Left renal cortex interstitium (tissue), 4 donors: ENCODE results near the gene PPP1R1B. TPM values are rescaled to one million over a fixed set of nuclear protein-coding genes. Genes with fewer than 3 reads are reported as not detected.

Source experiments
- DNase-seq, 4 donors: peaks; one replicate each; pipeline ENCODE4 v3.0.0-alpha.2; 2013; ENCODE audit warnings: low read depth in 4 of 4, low spot score in 2 of 4, missing footprints in 1 of 4
- polyA plus RNA-seq, 4 donors: library from polyadenylated mRNA; unstranded; fragments of 120-200 nt; gene quantifications; one replicate each; pipeline ENCODE4 v1.2.1, GENCODE V29; 2013; ENCODE audit not compliant: insufficient read length in 4 of 4

The PPP1R1B gene
- polyA plus RNA-seq, 4 donors: 10.9 to 19.8 (median 14.1) TPM

DNA sequence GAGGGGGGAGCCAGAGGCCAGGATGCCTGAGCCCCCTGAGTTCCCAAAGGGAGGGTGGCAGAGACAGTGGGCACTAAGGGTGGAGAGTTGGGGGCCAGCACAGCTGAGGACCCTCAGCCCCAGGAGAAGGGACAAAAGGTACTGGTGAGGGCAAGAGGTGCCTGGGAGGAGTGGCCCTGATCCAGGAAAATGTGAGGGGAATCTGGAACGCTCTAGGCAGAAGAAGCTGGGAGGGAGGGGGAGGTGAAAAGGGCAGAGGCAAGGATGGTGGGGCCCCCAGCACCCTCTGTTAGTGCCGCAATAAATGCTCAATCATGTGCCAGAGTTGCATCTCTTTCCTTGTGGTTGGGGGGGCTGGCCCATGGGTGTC is 39.5 kb downstream of the PPP1R1B start:
- DNase-seq: no peak

DNA sequence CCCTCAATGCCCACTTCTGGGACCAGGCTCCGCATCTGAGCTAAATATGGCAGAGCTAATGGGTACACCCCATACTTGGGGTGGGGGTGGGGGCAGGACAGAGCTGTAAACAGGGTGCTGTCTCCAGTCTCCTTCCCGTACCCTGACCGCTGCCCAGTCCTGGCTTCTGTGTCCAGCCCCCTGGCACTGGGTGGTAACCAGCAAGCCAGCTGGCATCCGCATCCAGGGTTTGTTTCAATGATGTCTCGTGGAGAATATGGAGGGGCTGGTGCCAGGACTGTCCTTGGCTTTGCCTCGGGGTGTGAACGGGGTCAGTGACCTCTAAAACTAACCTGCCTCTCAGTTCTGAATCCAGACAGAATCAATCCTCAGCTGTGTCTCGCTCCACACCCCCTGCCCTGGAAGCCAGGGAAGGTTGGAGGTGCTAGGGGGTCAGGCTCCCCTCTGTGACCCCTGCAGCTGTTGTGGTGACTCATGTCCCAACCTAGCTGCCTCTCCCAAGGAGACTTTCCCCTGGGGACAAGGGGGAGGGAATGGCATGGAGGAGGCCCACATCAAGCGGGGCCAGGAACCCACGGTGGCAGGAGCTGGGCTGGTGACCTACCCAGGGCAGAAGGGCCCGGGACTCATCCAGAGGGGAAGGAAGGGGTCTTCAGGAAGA is 40.0 kb downstream of the PPP1R1B start:
- DNase-seq: no peak

DNA sequence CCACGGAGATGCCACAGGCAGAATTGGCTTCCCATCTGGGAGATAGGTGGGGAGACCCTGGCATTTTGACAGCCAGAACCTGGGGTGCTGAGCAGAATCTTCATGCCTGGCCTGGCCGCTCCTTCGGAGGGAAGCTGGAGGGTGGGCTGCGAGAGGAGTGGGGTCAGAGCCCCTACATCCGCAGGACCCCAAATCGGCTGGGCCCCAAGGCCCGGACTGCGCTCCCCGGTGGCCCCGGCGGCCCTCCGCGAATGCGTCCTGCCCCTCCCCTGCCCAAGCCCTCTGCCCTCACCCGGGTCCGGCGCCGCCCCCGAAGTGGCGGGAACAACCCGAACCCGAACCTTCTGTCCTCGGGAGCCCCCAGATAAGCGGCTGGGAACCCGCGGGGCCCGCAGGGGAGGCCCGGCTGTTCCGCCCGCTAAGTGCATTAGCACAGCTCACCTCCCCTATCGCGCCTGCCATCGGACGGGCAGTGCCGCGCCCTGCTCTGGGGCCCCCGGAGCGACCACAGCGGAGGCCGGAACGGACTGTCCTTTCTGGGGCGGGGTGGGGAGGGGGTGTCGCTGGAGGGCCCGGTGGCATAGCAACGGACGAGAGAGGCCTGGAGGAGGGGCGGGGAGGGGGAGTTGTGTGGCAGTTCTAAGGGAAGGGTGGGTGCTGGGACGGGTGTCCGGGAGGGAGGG is 40.7 kb downstream of the PPP1R1B start:
- DNase-seq: no peak

DNA sequence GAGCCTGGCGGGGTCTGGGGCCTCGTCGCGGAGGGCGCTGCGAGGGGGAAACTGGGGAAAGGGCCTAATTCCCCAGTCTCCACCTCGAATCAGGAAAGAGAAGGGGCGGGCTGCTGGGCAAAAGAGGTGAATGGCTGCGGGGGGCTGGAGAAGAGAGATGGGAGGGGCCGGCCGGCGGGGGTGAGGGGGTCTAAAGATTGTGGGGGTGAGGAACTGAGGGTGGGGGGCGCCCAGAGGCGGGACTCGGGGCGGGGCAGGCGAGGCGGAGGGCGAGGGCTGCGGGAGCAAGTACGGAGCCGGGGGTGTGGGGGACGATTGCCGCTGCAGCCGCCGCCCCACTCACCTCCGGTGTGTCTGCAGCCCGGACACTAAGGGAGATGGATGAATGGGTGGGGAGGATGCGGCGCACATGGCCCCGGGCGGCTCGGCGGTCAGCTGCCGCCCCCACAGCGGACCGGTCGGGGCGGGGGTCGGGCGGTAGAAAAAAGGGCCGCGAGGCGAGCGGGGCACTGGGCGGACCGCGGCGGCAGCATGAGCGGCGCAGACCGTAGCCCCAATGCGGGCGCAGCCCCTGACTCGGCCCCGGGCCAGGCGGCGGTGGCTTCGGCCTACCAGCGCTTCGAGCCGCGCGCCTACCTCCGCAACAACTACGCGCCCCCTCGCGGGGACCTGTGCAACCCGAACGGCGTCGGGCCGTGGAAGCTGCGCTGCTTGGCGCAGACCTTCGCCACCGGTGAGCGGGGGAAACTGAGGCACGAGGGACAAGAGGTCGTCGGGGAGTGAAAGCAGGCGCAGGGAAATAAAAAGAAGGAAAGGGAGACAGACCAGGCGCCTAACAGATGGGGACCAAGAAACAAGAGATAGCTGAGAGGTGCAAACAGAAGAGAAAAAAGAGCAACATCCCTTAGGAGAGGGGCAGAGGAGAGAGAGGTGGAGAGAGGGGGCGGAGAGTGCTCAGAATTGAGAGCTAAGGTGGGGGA is 41.5 kb downstream of the PPP1R1B start, which contains the start of gene PNMT:
Gene PNMT, plus strand, starts transcription at position 509 of the 980 bp plus-strand sequence. Its CDS starts 23 bp downstream, at position 532.
- no peak for DNase-seq

DNA sequence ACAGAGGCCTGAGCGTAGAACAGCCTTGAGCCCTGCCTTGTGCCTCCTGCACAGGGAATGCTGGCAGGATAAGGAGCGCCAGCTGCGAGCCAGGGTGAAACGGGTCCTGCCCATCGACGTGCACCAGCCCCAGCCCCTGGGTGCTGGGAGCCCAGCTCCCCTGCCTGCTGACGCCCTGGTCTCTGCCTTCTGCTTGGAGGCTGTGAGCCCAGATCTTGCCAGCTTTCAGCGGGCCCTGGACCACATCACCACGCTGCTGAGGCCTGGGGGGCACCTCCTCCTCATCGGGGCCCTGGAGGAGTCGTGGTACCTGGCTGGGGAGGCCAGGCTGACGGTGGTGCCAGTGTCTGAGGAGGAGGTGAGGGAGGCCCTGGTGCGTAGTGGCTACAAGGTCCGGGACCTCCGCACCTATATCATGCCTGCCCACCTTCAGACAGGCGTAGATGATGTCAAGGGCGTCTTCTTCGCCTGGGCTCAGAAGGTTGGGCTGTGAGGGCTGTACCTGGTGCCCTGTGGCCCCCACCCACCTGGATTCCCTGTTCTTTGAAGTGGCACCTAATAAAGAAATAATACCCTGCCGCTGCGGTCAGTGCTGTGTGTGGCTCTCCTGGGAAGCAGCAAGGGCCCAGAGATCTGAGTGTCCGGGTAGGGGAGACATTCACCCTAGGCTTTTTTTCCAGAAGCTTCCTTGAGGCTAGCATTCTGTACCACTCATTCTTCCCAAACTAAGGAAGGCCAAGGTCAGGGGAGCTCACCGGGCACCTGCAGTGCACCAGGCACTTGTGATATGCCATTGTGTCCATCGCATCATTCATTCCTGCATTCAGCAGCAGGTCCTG is 43.4 kb downstream of the PPP1R1B start:
- no peak for DNase-seq

DNA sequence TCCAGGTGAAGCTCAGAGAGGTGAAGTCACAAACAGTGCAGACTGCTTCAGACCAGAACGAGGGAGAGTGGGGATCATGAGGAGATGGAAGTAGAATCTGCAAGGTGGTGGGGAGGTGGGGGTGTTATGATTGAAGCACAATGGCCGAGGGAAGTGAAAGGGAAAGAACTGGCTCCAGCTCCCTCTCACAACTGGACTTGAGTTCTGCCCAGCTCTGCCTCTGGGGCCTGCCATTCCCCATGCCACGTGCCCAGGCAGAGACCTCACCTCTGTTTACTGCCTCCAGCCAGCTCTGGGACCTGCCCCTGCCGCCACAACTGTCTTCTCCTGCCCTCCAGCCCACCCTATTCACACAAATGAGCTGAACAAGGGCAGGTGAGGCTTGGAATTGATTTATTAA is 44.0 kb downstream of the PPP1R1B start:
- DNase-seq: no peak

DNA sequence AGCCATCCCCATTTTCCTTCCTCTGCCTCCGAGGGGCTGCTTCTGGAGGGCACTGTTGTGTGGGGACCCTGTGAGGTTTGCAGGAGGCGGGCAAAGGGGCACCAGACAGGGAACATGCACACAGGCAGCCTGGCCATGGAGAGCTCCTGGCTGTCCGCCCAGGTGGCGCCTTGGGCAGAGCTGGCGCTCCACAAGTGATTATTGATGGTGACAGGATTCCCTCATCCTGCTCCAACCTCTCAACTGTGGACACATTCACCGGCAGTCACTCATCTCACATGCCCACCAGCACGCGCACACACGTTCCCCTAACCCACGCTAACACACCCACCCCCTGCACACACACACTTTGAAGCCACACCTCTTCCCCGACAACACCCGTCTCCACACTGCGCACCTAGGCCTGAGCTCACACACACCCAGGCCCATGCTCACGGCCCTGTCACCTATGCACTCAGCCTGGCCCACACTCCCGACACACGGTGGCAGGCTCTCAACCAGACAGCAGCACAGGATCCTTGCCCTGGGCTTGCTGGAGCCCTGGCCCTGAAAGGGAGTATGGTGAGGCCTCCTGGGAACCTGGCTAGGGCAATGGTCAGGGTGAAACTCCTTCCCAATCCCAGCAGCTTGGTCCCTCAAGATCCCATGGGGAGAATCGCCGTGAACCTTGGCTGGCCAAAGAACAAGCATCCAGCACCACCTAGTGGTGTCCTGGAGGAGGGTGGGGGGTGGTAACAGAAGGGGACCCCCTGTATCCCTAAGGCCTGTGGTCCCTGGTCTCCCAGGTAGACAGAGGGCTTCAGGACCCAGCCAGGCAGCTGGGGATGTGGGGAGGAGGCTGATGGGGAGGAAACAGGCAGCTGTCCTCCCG is 45.1 kb downstream of the PPP1R1B start:
- DNase-seq: no peak

DNA sequence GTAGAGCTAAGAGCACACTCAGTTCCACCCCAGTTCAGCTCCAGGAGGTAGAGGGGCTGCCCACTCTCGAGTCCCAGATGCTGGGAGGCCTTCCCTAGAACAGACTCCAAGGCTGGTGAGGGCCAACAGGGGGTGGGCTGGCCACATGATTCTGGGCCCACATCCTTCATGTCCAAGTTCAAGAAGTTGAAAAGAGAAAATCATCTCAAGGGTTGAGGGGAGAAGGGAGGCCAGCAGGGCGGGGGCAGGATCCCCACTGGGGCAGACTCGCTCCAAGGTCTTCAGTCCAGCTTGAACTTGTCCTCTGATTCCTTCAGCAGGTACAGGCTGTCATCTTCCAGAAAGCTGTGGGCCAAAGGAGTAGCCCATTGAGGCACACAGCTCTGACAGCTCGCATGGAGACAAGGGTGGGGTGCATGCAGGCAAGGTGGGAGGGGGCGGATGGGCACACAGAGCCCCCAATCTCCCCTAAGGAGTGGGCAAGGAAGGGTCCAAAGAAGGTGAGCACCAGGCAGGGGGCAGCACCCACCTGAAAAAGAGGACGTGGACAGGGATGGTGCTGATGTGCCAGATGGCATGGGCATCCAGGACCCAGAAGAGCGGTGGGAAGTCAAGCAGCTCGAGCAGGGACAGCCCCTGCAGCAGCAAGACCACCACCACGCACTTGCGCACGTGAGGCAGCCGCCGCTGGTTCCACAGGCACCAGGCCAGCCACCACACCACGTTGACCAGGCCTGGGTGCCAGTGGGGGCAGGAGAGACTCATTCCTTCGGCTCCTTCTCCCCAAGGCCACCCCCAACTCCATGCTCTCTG is 46.0 kb downstream of the PPP1R1B start:
- no peak for DNase-seq

DNA sequence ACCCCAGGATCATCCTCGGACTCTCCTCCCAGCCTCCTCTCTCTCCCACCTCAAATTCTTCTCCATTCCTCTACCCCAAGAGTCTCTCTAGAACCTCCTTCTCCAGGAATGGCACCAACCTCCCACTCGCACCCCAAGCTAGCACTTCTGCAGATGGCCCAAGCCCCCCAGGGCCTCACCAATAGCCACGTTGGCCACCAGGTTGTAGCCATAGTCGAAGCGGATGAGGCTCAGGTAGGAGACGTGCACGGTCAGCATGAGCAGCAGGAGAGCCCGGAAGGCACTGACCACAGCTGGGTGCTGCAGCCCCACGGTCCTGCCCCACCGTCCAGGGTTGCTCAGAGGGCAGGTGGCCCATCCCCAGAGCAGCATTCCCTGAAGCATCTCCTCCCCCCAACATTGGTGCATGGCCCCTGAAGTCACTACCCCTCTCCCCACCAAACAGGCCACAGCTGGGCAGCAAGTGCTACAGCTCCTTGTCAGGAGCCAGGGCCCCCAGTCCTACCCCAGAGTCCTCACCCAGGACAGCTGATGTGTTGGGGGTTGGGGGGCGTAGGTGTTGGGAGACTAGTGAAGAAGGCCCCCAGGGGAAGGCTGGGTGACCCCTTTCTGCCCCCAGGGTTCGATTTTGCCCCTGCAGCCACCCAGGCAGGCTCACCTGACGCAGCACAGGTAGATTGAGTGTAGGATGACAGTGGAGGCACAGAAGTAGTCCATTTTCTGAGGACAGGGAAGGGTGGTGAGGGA is 46.8 kb downstream of the PPP1R1B start:
- DNase-seq: no peak

DNA sequence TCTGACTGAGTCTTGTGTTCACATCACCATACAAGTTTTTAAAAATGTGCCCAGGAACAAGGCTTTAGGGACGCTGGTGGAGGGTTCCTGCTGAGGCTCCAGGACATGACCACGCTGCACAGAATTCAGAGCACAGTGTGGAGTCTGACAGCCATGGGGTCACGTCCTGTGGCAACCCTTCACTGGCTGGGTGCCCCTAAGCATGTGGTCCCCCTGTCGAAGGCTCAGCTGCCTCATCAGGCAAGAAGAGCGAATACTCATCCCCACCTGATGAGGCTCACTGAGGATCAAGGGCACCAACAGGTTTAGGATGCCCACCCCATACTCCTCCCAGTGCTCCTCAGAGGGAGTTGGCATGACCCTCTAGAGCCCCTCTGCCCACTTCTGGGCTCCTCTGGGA is 47.4 kb downstream of the PPP1R1B start:
- no peak for DNase-seq

DNA sequence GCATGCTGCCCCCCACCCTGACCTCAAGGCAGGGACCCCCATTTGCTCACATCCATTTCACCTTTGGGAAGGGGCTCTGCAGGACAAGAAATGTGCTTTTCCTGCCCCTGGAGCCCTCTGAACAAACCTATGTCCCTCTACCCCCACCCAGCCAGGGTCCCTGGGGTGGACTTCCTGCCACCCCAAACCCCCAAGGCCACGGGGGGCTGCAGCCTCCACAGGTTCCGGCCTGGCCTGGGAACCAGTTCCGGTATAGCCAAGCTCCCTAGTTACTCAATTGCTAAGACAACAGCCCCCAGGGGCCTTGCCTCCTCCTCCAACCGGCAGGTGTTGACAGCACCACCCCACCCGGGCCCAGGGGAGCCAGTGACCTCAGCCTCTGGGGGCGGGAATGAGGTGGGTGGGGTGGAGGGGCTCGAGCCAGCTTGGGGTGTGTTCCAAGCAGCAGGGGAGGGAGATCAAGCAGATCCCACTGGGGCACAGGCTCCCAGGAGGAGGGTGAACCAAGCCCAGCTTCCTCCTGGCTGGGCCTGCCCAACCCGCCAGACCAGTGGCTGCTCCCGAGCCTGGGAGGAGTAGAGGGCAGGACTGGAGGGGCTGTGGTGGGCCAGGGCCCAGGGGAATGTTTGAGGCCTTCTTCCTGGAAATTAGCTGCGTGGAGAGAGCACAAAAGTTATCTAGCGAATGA is 48.1 kb downstream of the PPP1R1B start:
- no peak for DNase-seq

DNA sequence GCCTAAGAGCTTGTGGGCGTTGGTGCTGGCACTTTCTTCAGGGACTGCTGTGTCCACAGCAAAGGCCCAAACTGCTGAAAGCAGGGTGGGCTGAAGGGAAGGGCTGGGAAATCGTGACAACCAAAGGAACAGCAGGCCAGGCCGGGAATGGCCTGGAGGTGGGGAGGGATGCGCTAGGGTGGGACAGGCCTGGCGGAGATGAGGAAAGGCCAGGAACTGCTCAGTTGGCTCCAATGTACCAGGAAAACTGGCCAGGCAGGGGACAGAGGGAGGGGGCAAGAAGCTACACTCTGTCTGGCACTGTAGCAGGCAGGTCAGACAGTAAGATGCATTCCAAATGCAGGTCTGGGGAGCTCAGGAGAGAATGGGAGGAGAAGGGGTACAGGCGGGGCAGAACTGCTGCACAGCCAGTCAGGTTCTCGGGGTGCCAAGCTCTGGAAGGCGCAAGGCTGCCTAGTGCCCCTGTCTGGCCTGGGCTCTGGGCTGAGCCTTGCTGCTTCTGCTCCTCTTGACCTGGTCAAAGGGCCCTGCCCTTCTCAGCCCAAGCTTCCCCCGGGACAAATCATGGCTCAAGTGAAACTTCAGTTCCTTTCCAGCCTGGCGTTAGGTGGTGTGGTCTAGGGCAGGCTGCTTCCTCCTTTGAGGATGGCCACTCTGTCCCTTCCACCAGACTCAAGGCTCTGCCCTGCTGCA is 48.8 kb downstream of the PPP1R1B start:
- DNase-seq: no peak

DNA sequence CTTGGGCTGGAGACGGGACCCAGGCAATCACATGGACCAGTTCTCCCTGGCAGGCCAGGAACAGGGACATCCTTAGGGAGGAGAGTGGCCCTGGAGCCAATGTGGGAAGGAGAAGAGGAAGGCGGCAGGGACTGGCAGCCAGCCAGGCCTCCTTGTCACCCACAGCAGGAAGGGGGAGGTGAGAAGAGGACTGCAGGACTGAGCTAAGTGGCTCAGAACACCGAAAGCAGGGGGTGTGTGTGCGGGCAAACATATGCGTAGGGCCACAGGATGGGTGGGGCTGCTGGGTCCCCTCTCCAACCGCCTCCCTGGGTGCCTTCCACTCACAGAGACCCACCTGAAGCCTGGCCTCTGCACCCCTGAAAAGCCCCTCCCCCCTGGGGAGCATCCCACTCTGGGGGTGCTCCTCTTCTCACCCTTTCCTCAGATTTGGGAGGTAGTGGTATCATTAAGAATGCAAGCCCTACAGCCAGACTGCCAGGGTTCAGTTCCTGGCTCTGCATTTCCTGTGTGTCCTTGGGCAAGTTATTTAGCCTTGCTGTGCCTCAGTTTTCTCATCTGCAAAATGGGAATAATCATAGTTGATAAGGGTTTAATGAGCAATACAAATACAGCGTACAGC is 49.6 kb downstream of the PPP1R1B start:
- no peak for DNase-seq

DNA sequence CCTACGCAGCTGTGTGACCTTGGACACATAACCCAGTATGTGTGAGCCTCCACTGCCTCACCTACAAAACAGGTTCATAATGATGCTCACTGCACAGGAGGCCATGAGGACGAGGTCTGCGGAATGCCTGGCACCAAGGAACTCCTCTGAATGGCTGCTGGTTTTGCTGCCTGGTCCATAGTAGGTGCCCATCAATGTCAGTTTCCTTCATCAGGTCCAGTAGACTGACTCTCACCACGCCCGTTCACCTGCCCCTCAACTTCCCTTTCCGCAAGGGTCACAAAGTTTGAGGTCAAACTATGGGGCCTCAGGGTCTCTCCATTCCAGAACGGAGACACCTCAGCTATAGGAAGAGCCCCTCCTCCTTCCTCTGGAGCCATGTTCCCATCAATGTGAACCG is 50.3 kb downstream of the PPP1R1B start:
- DNase-seq: no peak

DNA sequence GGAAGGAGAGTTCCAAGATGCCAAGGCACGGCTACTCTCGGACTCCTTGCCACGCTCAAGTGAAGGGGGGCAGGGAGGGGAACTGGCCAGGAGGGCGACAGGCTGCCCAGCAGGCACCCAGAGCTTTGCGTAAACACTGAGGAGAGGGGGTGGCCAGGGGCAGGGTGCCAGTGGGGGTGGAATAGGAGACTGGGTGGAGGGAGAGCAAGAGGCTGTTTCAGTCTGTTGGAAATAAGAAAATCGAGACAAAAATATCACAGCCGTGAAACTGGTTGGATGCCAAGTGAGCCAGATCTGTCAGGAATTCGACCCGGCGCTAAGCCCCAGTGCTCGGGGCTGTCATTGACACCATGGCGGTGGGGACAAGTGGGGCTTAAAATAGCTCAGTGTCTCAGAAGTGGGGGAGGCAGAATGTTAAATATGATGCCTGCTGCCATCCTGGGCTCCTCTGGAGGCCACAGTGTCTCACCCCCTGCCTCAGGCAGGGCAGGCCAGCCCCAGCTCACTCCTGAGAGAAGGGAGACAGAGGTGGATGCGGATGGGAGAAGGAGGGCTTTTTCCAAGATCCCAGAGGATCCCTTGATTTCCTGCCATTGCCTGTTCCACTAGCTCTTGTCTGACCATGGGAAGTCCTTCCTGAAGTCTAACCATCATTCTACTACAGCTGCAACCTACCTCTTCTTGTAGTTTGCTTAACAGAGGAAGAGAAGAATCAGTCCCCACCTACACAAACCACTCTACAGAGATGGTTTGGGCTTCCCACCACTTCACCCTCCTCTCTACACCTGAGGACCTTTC is 51.0 kb downstream of the PPP1R1B start:
- DNase-seq: no peak
